ENCODE results near the gene LILRB5.
"Not testable (repeated sequence)": the region's sequence is repeated elsewhere in the genome, so short reads cannot be mapped to it uniquely, and the experiment has no call there.

Gene LILRB5

DNA sequence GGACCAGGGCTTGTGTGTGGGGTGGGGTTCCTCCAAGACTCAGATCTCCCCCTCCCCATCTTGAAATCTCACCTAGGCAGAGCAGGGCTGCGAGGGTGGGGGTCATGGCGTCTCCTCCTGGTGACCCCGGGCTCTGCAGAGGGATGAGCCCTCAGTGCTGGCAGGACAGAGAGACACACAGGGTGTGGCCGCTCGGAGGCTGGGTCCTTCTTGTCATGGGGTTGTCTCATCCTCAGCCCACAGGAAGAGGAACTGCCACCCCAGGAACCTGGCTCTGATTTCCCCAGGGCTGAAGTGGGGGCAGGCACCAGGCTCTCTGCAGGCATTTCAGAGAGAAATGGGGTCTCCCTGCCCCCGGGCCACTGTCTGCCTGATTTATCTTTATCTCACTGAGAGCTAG lies 14.4 kb downstream of the LILRB5 start, which contains the start of gene LILRA6:
Gene LILRA6 (minus strand): TSS at position 145 of the 400 bp plus-strand sequence.
- DNase-seq (ENCODE audit: low spot score) = not testable (repeated sequence)

DNA sequence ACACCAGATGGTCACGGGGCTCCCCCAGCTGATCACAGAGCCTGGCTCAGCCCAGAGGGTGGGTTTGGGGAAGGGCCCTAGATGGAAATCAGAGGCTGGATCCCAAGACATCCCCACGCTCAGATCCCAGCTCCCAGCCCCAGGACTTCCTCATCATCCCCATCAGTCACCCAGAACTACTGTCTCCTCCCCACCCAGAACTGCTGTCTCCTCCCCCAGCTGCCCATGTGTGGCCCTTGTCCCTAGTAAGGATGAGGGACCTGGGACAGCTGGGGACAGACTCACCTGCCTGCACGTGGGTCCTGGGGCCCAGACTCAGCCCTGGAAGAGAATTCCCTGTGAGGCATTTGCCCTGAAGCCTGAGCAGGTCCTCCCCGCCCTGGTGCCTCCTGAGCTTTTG lies 14.8 kb downstream of the LILRB5 start:
- DNase-seq (ENCODE audit: low spot score) = not testable (repeated sequence)

- not testable (repeated sequence) for DNase-seq (ENCODE audit: low spot score)
Observed at GRCh38 chr19:54240372-54241336, 16.4 kb downstream of the LILRB5 start.

GRCh38 chr19:54239491-54240371 lies 17.3 kb downstream of the LILRB5 start:
- DNase-seq (ENCODE audit: low spot score) = not testable (repeated sequence)

GRCh38 chr19:54233941-54234340 lies 23.1 kb downstream of the LILRB5 start:
- no peak for DNase-seq (ENCODE audit: low spot score)

DNA sequence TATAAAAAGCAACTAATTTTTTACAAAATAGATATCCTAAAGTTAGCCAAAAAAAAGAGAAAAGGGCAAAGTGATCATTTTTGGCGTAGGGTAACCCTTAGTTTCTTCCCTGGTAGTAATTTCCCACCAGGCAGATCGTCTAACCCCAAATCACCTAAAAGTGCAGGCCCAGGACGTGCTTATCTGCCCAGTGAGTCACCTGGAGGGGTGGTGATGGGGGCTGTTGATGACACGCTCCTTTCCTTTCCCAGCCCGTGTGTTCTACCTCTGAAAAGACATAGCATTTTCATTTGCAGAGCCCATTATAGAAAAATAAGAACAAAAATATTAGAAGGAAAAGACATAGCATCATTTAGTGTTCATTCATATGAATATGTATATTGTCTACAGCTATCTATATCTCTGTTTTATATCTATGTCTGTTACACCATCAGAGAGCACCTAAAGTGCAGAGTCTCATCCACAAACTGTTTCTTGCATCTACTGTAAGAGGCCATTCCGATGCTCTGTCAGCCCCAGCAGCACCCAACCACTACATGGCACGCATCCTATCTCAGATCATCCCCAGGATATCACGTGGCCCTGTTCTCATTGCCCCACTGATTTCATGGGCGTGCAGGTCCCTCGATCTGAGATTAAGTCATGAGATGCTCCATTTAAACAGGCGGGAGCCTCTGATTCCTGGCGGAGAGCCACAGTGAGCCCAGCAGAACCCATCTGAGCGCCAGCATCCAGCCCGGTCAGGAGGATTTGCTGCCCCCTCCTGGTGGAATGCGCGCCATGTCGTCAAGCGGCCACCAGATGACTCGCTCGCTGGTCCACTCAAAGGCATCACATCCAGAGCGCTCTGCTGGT lies 25.8 kb downstream of the LILRB5 start:
- DNase-seq (ENCODE audit: low spot score) = peak; percentile 80

- no peak for DNase-seq (ENCODE audit: low spot score)
Observed at GRCh38 chr19:54230031-54230430, 27.0 kb downstream of the LILRB5 start.

GRCh38 chr19:54229146-54229545 lies 27.9 kb downstream of the LILRB5 start:
- no peak for DNase-seq (ENCODE audit: low spot score)

- DNase-seq (ENCODE audit: low spot score) = not testable (repeated sequence)
Observed at GRCh38 chr19:54224619-54225018, 32.5 kb downstream of the LILRB5 start.

- not testable (repeated sequence) for DNase-seq (ENCODE audit: low spot score)
Observed at GRCh38 chr19:54223937-54224281, 33.2 kb downstream of the LILRB5 start.

DNA sequence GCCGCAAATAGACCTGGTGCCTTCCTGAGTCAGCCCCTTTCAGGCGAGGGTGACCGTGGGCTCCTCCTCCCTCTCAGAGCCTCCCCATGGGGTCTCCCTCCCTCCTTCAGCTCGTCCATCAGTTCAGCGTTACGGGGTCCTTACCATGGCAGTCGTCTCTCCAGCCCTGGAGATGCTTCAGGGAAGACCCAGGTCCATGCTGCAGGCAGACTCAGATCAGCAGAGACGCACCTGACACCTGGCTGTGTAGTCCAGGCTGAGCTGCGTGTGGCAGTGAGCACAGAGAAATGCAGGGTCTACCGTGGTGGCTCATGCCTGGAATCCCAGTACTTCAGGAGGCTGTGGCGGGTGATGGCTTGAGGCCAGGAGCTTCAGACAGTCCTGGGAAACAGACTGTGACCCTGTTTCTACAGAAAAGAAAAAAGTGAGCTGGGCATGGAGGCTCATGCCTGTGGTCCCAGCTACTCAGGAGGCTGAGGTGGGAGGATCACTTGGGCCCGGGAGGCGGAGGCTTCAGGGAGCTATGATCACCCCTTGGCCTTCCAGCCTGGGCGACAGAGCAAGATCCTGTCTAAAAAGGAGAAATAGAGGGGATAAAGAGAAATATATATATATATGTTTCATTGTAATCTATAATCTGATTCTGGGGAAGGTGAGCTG lies 33.7 kb downstream of the LILRB5 start:
- DNase-seq (ENCODE audit: low spot score) = not testable (repeated sequence)

GRCh38 chr19:54222474-54223276 lies 34.4 kb downstream of the LILRB5 start, which contains the start of gene LILRB3:
TSS of gene LILRB3 (minus strand) at chr19:54223007. CDS start at chr19:54222976, 31 bp downstream.
- not testable (repeated sequence) for DNase-seq (ENCODE audit: low spot score)

- not testable (repeated sequence) for DNase-seq (ENCODE audit: low spot score)
Observed at GRCh38 chr19:54221947-54222346, 35.1 kb downstream of the LILRB5 start.

DNA sequence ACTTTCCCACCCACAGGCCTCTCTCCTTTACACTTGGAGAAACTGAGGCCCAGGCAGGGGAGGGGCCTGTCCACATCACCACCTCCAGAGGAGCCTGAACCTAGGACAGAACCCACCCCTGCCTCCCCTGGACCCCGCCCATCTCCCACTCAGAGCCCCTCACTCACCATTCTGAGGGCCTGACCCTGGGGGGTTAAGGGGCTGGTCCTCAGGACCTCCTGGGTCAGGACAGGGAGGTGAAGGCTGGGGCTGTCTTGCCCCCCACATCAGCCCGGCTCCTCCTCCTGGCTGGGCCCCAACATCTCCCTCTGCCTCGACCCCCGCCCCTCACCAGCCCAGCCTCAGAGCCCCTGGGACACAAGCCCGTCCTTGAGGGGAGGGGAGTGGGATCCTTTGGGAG lies 37.4 kb downstream of the LILRB5 start:
- DNase-seq (ENCODE audit: low spot score) = not testable (repeated sequence)

GRCh38 chr19:54218960-54219661 lies 38.0 kb downstream of the LILRB5 start:
- no peak for DNase-seq (ENCODE audit: low spot score)

GRCh38 chr19:54218259-54218658 lies 38.8 kb downstream of the LILRB5 start:
- no peak for DNase-seq (ENCODE audit: low spot score)

GRCh38 chr19:54217517-54218247 lies 39.4 kb downstream of the LILRB5 start:
- not testable (repeated sequence) for DNase-seq (ENCODE audit: low spot score)

- no peak for DNase-seq (ENCODE audit: low spot score)
Observed at GRCh38 chr19:54216869-54217268, 40.2 kb downstream of the LILRB5 start.

DNA sequence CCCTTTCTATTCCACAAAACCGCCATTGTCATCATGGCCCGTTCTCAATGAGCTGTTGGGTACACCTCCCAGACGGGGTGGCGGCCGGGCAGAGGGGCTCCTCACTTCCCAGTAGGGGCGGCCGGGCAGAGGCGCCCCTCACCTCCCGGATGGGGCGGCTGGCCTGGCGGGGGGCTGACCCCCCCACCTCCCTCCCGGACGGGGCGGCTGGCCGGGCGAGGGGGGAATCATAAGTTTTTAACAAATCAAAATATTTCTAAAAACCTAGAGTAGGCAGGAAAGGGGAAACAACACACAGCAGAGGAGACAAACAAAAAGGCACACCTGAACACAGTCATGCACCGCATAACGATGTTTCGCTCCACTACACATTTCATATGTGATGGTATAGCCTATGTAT lies 42.3 kb downstream of the LILRB5 start:
- not testable (repeated sequence) for DNase-seq (ENCODE audit: low spot score)
